ENCODE results near the gene ZSCAN30.

- TF ChIP-seq E2F6 (IDR thresholded peaks at IDR 0.05; ENCODE audit: borderline replicate concordance in 1 of 2, extremely low read depth in 1 of 2, insufficient read depth in 1 of 2, insufficient read length in 1 of 2, low read depth in 1 of 2, low read length in 1 of 2, poor library complexity in 1 of 2, severe bottlenecking in 1 of 2): no peak
- TF ChIP-seq COPS2 (conservative IDR thresholded peaks at IDR 0.05): no peak
Measured at GRCh38 chr18:35284841-35285240, 5.2 kb downstream of the ZSCAN30 start.

Data from K562 (cell line).